CD4-positive, alpha-beta T cell (primary cell): ENCODE measurements around the gene VAV2. TPM values are rescaled to one million over a fixed set of nuclear protein-coding genes. Genes with fewer than 3 reads are reported as not detected.

ENCODE experiments used
- ATAC-seq: fragments of 200-7000 bp; cut with Tn5 transposase; one replicate; pipeline ENCODE4 v1.10.0; 2022; ENCODE audit warnings: mild to moderate bottlenecking; ENCODE audit not compliant: poor library complexity
- CTCF ChIA-PET: fragments of 350-600 bp; sonication (Branson Sonifier 250); formaldehyde crosslinking; loops from one replicate; lab custom pipeline; 2021; ENCODE audit warnings: antibody characterized with exemption, inconsistent platforms; lab: Charles Lee
- POLR2A ChIA-PET: fragments of 350-600 bp; sonication (Branson Sonifier 250); formaldehyde crosslinking; loops from one replicate; lab custom pipeline; 2021; ENCODE audit warnings: antibody characterized with exemption, inconsistent platforms; lab: Charles Lee
- DNase-seq, 14 experiments: peaks; one replicate each; pipeline ENCODE4 v3.0.0-alpha.2; 2013 to 2020; ENCODE audit warnings: mixed read lengths in 2 of 14
- H3K27ac ChIP-seq, 2 donors: one replicate each; pipeline versions ENCODE4 v1.5.1 to v1.7.0; 2013; ENCODE audit warnings: low read length in 2 of 2, low read depth in 1 of 2, mild to moderate bottlenecking in 1 of 2
- H3K27me3 ChIP-seq, 2 experiments: 1 replicate in 1 of 2; 2 replicates in 1 of 2; pipeline versions ENCODE4 v1.6.1 to v1.7.0; 2013; ENCODE audit warnings: low read length in 2 of 2, control low read depth in 1 of 2, mild to moderate bottlenecking in 1 of 2, moderate library complexity in 1 of 2; ENCODE audit not compliant: insufficient read depth in 2 of 2, control insufficient read depth in 1 of 2
- H3K36me3 ChIP-seq: one replicate; pipeline ENCODE4 v1.6.1; 2013; ENCODE audit warnings: low read length, control low read depth; ENCODE audit not compliant: insufficient read depth
- H3K4me1 ChIP-seq: one replicate; pipeline ENCODE4 v1.6.1; 2013; ENCODE audit warnings: low read length, control low read depth; ENCODE audit not compliant: insufficient read depth
- H3K4me3 ChIP-seq: one replicate; pipeline ENCODE4 v1.5.1; 2013; ENCODE audit warnings: mild to moderate bottlenecking, low read length, moderate library complexity
- H3K9me3 ChIP-seq, 2 experiments: 1 replicate in 1 of 2; 2 replicates in 1 of 2; pipeline versions ENCODE4 v1.6.1 to v1.7.0; 2013; ENCODE audit warnings: low read length in 2 of 2, mild to moderate bottlenecking in 2 of 2, control low read depth in 1 of 2, moderate library complexity in 1 of 2; ENCODE audit not compliant: control insufficient read depth in 1 of 2, insufficient read depth in 1 of 2
- H3K27ac Mint-ChIP-seq: one replicate; pipeline ENCODE4 v1.8.0; 2020; ENCODE audit warnings: mixed read lengths
- H3K27me3 Mint-ChIP-seq: one replicate; pipeline ENCODE4 v1.8.0; 2021; ENCODE audit warnings: mixed read lengths
- H3K36me3 Mint-ChIP-seq: one replicate; pipeline ENCODE4 v1.8.0; 2021; ENCODE audit warnings: low read depth, mixed read lengths
- H3K4me1 Mint-ChIP-seq: one replicate; pipeline ENCODE4 v1.8.0; 2021; ENCODE audit warnings: low read depth, mixed read lengths
- H3K4me3 Mint-ChIP-seq: one replicate; pipeline ENCODE4 v1.8.0; 2020; ENCODE audit warnings: mild to moderate bottlenecking, mixed read lengths
- H3K9me3 Mint-ChIP-seq: one replicate; pipeline ENCODE4 v1.8.0; 2020; ENCODE audit warnings: mixed read lengths
- intact Hi-C, 2 experiments: fragments of 100-400 bp; cut with DNase I in 1 of 2; cut with micrococcal nuclease in 1 of 2; formaldehyde crosslinking; loops; one replicate each; pipeline versions ENCODE4 v1.15.1 to v1.9.0; 2023 to 2025; cut with DNase I, micrococcal nuclease
- total RNA-seq, 174 experiments: library from RNA in 2 of 174; stranded (reverse) in 2 of 174; gene quantifications; one replicate each; pipeline ENCODE4 v1.2.3 and lab custom pipeline; 2021 to 2026
- TF ChIP-seq, protein P1 (sequence below): fragments of 200-600 bp; IDR thresholded peaks from one replicate; pipeline ENCODE4 v1.8.0; 2022; ENCODE audit warnings: antibody characterized with exemption, mild to moderate bottlenecking

VAV2 gene
- total RNA-seq, 2 experiments from 2014 or later = 1.6 to 1.7 TPM

DNA sequence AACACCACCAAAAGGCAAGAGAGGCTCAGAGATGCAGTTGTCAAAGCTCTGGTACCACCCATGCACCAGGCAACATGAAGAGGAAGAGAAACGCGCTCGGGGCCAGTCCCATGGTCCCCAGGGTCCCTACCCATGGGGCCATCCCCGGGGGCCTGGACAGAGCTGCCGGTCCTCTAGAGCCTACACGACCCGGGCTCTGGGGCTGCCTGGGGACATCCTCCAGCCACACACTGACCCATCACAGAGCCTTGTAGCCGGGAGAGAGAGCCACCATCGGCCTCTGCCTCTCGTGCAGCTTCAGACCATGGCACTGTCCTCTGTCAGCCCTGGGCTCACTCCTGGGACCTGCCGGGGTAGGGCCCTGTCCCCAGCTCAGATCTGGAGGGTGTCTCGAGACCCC lies 23.7 kb downstream of the VAV2 start:
- peaks cover 3 to 9% of the 10 kb centered on the region in 2 experiments for H3K9me3 ChIP-seq
- POLR2A ChIA-PET = no interaction called here
- DNase-seq (no peak), ATAC-seq (no peak)
- no peak overlapping the region for H3K27ac Mint-ChIP-seq
- no peak overlapping the region for H3K4me3 Mint-ChIP-seq
- CTCF ChIA-PET = interaction anchor here (0.6 kb wide), 1 partner anchor 73 kb away, joined by 4 read pairs; no protein-coding TSS in a partner anchor
- TF ChIP-seq, protein P1, sequence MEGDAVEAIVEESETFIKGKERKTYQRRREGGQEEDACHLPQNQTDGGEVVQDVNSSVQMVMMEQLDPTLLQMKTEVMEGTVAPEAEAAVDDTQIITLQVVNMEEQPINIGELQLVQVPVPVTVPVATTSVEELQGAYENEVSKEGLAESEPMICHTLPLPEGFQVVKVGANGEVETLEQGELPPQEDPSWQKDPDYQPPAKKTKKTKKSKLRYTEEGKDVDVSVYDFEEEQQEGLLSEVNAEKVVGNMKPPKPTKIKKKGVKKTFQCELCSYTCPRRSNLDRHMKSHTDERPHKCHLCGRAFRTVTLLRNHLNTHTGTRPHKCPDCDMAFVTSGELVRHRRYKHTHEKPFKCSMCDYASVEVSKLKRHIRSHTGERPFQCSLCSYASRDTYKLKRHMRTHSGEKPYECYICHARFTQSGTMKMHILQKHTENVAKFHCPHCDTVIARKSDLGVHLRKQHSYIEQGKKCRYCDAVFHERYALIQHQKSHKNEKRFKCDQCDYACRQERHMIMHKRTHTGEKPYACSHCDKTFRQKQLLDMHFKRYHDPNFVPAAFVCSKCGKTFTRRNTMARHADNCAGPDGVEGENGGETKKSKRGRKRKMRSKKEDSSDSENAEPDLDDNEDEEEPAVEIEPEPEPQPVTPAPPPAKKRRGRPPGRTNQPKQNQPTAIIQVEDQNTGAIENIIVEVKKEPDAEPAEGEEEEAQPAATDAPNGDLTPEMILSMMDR = no peak
- H3K4me3 ChIP-seq = no peak overlapping the region
- no peaks in the 10 kb centered on the region for H3K27me3 Mint-ChIP-seq
- H3K27ac ChIP-seq = no peak overlapping the region
- H3K36me3 ChIP-seq = no peaks in the 10 kb centered on the region
- no peaks in the 10 kb centered on the region for H3K4me1 Mint-ChIP-seq
- no peaks in the 10 kb centered on the region for H3K4me1 ChIP-seq
- H3K27me3 ChIP-seq = no peaks in the 10 kb centered on the region
- peaks cover 4% of the 10 kb centered on the region for H3K9me3 Mint-ChIP-seq
- intact Hi-C loops = no loop called here
- no peaks in the 10 kb centered on the region for H3K36me3 Mint-ChIP-seq

DNA sequence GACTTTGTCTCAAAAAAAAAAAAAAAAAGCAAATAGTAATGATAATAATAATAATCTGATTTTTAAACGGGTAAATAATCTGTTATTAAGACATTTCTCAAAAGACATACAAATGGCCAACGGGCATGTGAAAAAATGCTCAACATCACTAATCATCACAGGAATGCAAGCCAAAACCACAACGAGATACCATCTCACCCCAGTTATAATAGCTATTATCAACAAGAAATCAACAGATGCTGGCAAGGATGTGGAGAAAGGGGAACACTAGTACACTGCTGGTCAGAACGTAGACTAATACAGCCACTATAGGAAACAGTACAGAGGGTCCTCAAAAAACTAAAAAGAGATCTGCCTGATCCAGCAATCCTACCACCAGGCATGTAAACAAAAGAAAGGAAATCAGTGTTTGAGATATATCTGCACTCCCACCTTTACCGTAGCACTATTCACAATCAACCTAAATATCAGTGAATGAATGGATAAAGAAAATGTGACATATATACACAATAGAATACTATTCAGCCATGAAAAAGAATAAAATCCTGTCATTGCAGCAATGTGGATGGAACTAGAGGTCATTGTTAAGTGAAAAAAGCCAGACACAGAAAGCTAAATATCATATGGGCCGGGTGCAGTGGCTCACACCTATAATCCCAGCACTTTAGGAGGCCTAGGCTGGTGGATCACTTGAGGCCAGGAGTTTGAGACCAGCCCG lies 24.9 kb downstream of the VAV2 start:
- intact Hi-C loops = no loop called here
- H3K9me3 ChIP-seq = peaks cover 6 to 15% of the 10 kb centered on the region in 2 experiments
- TF ChIP-seq, protein P1 = no peak
- H3K36me3 Mint-ChIP-seq = no peaks in the 10 kb centered on the region
- no peaks in the 10 kb centered on the region for H3K36me3 ChIP-seq
- ATAC-seq (no peak), DNase-seq (no peak)
- no peaks in the 10 kb centered on the region for H3K4me1 ChIP-seq
- POLR2A ChIA-PET = no interaction called here
- no peaks in the 10 kb centered on the region for H3K27me3 ChIP-seq
- H3K4me3 ChIP-seq = no peak overlapping the region
- no peak overlapping the region for H3K4me3 Mint-ChIP-seq
- H3K27me3 Mint-ChIP-seq = no peaks in the 10 kb centered on the region
- CTCF ChIA-PET = no interaction called here
- no peak overlapping the region for H3K27ac ChIP-seq
- H3K27ac Mint-ChIP-seq = no peak overlapping the region
- no peaks in the 10 kb centered on the region for H3K4me1 Mint-ChIP-seq
- H3K9me3 Mint-ChIP-seq = peaks cover 6% of the 10 kb centered on the region

DNA sequence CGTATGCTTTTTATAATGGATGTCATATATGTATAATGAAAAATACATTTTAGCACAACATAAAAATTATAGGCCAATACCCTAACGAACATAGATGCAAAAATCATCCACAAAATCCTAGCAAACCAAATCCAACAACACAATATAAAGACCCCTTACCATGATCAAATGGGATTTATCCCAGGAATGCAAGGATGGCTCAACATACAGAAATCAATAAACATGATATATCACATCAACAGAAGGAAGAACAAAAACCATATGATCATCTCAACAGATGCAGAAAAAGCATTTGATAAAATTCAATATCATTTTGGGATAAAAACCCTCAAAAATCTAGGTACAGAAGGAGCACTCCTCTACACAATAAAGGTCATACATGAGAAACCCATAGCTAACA lies 27.7 kb downstream of the VAV2 start:
- DNase-seq = no peak
- Histone ChIP-seq H3K27ac (no peak overlapping the region), H3K9me3 (peaks cover 6 to 15% of the 10 kb centered on the region in 2 experiments), H3K36me3 (no peaks in the 10 kb centered on the region), H3K27me3 (no peaks in the 10 kb centered on the region), H3K4me3 (no peak overlapping the region), H3K4me1 (peaks cover 2% of the 10 kb centered on the region)
- TF ChIP-seq, protein P1 = no peak
- no peak for ATAC-seq
- peaks cover 4% of the 10 kb centered on the region for H3K27me3 Mint-ChIP-seq
- H3K4me3 Mint-ChIP-seq = no peak overlapping the region
- H3K27ac Mint-ChIP-seq = no peak overlapping the region
- H3K4me1 Mint-ChIP-seq = no peaks in the 10 kb centered on the region
- no peaks in the 10 kb centered on the region for H3K36me3 Mint-ChIP-seq
- intact Hi-C loops = no loop called here
- POLR2A ChIA-PET = no interaction called here
- peaks cover 6% of the 10 kb centered on the region for H3K9me3 Mint-ChIP-seq
- CTCF ChIA-PET = no interaction called here
